Measurements from ENCODE around the gene SHROOM1. TPM values are rescaled to one million over a fixed set of nuclear protein-coding genes. Genes with fewer than 3 reads are reported as not detected.

SHROOM1 gene
- total and polyA plus RNA-seq, 2 of the 8 experiments (the other 6 are each of a cell fraction or from before 2014, with no cell fraction given) = 3.9 to 5.2 TPM

- TF ChIP-seq CHD7 (IDR thresholded peaks at IDR 0.05; ENCODE audit: insufficient replicate concordance, low read length) = no peak
- TF ChIP-seq BRCA1 (IDR thresholded peaks at IDR 0.05; ENCODE audit: low read depth, low read length) = no peak
- TF ChIP-seq FOSL1 (IDR thresholded peaks at IDR 0.05; ENCODE audit: insufficient read depth, low read depth, low read length) = no peak
- TF ChIP-seq ATF2 (IDR thresholded peaks at IDR 0.05; ENCODE audit: low read length) = no peak
- TF ChIP-seq SP1 (IDR thresholded peaks at IDR 0.05; ENCODE audit: low read depth, low read length) = no peak
Measured at GRCh38 chr5:132819468-132819867, 11.0 kb downstream of the SHROOM1 start (continued).

Measured in H1 (cell line).